ENCODE measurements around the gene DOP1B. TPM values are rescaled to one million over a fixed set of nuclear protein-coding genes. Genes with fewer than 3 reads are reported as not detected.
A peak's percentile ranks its signal among the peaks of the same experiment; 100 is the strongest.

DOP1B gene
- total RNA-seq, 1 donor from 2014 or later, result 24.6 TPM

- DNase-seq (no peak), ATAC-seq (no peak)
- intact Hi-C loops (cut with DNase I), result no loop called here
- TF ChIP-seq, protein P1, sequence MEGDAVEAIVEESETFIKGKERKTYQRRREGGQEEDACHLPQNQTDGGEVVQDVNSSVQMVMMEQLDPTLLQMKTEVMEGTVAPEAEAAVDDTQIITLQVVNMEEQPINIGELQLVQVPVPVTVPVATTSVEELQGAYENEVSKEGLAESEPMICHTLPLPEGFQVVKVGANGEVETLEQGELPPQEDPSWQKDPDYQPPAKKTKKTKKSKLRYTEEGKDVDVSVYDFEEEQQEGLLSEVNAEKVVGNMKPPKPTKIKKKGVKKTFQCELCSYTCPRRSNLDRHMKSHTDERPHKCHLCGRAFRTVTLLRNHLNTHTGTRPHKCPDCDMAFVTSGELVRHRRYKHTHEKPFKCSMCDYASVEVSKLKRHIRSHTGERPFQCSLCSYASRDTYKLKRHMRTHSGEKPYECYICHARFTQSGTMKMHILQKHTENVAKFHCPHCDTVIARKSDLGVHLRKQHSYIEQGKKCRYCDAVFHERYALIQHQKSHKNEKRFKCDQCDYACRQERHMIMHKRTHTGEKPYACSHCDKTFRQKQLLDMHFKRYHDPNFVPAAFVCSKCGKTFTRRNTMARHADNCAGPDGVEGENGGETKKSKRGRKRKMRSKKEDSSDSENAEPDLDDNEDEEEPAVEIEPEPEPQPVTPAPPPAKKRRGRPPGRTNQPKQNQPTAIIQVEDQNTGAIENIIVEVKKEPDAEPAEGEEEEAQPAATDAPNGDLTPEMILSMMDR (IDR thresholded peaks at IDR 0.05), result no peak
- Histone ChIP-seq H3K4me1 (peaks cover 21% of the 10 kb centered on the region), H3K36me3 (no peaks in the 10 kb centered on the region), H3K4me3 (no peak overlapping the region), H3K27ac (no peak overlapping the region), H3K27me3 (ENCODE audit: low read depth) (no peaks in the 10 kb centered on the region), H3K9me3 (no peaks in the 10 kb centered on the region)
Observed at GRCh38 chr21:36115138-36115730, 41.4 kb upstream of the DOP1B start.

- no peaks in the 10 kb centered on the region for H3K27me3 ChIP-seq (ENCODE audit: low read depth)
- H3K9me3 ChIP-seq, result no peaks in the 10 kb centered on the region
- TF ChIP-seq, protein P1 (IDR thresholded peaks at IDR 0.05), result no peak
- H3K4me1 ChIP-seq, result peaks cover 20% of the 10 kb centered on the region
- intact Hi-C loops (cut with DNase I), result no loop called here
- H3K27ac ChIP-seq, result no peak overlapping the region
- DNase-seq (no peak), ATAC-seq (no peak)
- no peak overlapping the region for H3K4me3 ChIP-seq
- no peaks in the 10 kb centered on the region for H3K36me3 ChIP-seq
Observed at GRCh38 chr21:36117286-36117741, 39.3 kb upstream of the DOP1B start.

GRCh38 chr21:36120304-36120888 lies 36.2 kb upstream of the DOP1B start:
- Histone ChIP-seq H3K36me3 (no peaks in the 10 kb centered on the region), H3K4me3 (no peak overlapping the region), H3K27me3 (ENCODE audit: low read depth) (no peaks in the 10 kb centered on the region), H3K27ac (peak overlapping the region; percentile 28), H3K9me3 (no peaks in the 10 kb centered on the region), H3K4me1 (no peaks in the 10 kb centered on the region)
- TF ChIP-seq, protein P1 (IDR thresholded peaks at IDR 0.05), result no peak
- ATAC-seq, result peak; percentile 50 to 74
- intact Hi-C loops (cut with DNase I), result no loop called here
- no peak for DNase-seq

DNA sequence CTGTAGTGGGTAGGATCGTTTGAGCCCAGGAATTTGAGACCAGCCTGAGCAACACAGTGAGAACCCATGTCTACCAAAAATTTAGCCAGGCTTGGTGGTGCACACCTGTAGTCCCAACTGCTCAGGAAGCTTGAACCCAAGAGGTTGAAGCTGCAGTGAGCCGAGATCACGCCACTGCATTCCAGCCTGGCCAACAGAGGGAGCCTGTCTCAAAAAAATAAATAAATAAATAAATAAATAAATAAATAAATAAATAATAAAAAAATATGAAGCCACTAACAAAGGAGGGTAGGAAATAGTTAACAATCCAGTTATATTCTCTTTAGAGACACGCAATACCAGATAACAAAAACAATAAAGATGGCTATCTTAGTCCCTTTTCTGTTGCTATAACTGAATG lies 33.6 kb upstream of the DOP1B start:
- no peak overlapping the region for H3K27ac ChIP-seq
- peaks cover 10% of the 10 kb centered on the region for H3K4me1 ChIP-seq
- TF ChIP-seq, protein P1 (IDR thresholded peaks at IDR 0.05), result peak; percentile 43
- H3K27me3 ChIP-seq (ENCODE audit: low read depth), result no peaks in the 10 kb centered on the region
- no peak for ATAC-seq
- intact Hi-C loops (cut with DNase I), result no loop called here
- H3K36me3 ChIP-seq, result no peaks in the 10 kb centered on the region
- H3K4me3 ChIP-seq, result no peak overlapping the region
- H3K9me3 ChIP-seq, result no peaks in the 10 kb centered on the region
- no peak for DNase-seq

DNA sequence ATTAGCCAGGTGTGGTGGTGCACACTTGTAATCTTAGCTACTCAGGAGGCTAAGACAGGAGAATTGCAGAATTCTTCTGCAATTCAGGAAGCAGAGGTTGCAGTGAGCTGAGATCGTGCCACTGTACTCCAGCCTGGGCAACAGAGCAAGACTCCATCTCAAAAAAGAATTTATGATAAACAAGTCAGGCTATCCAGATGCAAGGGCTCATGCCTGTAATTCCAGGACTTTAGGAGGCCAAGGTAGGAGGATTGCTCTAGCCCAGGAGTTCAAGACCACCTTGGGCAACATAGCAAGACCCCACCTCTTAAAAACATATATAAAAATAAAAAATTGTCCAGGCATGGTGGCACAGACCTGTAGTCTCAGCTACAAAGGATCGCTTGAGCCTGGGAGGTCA lies 32.2 kb upstream of the DOP1B start:
- H3K27me3 ChIP-seq (ENCODE audit: low read depth), result no peaks in the 10 kb centered on the region
- H3K4me1 ChIP-seq, result peaks cover 10% of the 10 kb centered on the region
- H3K27ac ChIP-seq, result no peak overlapping the region
- H3K4me3 ChIP-seq, result no peak overlapping the region
- intact Hi-C loops (cut with DNase I), result no loop called here
- TF ChIP-seq, protein P1 (IDR thresholded peaks at IDR 0.05), result no peak
- ATAC-seq, result no peak
- no peak for DNase-seq
- H3K9me3 ChIP-seq, result no peaks in the 10 kb centered on the region
- H3K36me3 ChIP-seq, result no peaks in the 10 kb centered on the region

Measured in lower lobe of right lung (tissue), 2 donors.